ENCODE measurements around the gene CCDC3.
"Not testable (repeated sequence)": the region's sequence is repeated elsewhere in the genome, so short reads cannot be mapped to it uniquely, and the experiment has no call there.

Gene CCDC3

DNA sequence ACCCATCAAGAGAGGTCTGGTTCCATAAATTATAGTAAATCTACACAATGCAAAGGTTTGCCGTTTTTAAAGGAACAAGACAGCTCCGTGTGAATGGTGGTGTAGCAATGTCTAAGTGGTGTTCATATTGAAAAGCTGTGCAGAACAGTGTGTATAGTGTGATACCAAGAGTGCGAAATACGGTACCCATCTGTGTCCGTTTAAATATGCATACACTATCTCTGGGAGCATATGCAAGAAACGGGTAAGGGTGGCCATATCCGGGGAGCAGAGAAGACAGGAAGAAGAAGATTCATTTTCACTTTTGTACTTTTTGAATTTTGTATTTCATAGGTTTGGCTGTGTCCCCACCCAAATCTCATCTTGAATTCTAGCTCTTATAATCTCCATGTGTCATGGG lies 102.0 kb downstream of the CCDC3 start:
- no peak for DNase-seq
- intact Hi-C loops (cut with DNase I), result no loop called here

DNA sequence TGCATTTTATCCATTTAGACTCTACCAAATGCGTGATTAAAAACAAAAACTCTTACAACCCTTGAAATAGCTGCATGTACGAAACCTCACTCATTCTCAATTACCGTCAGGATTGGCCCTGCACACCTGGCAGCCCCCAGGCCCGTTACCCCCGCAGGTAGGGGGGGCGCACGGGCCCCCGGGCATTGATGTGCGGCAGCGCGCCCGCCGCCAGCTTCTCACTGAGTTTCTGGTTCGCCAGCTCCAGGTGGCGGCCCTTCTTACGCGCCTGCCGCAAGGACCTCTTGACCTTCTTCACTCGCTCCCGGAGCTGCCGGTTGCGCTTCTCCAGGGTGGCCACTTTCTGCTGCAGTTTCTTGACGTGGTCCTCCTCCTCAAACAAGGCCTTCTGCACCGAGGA lies 103.2 kb downstream of the CCDC3 start:
- intact Hi-C loops (cut with DNase I), result no loop called here
- DNase-seq, result no peak

DNA sequence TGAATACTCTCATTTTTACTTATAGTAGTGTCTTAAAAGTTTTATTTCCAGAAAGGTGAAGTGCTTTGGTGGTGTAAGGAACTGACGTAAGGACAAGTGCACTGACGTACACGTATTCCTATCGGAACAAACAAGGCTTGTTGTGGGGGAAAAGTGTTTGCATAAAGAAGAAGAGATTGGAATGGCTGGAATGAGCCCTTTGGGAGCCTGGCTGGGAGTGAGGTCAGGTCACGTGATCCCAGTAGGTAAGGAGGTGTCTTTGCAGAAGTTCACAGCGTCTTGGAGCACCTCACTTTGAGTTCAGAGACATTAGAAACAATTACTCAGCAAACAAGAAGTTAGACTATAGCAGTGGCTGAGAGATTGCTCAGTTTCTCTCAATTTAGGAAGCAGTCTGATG lies 104.2 kb downstream of the CCDC3 start:
- intact Hi-C loops (cut with DNase I), result no loop called here
- no peak for DNase-seq

DNA sequence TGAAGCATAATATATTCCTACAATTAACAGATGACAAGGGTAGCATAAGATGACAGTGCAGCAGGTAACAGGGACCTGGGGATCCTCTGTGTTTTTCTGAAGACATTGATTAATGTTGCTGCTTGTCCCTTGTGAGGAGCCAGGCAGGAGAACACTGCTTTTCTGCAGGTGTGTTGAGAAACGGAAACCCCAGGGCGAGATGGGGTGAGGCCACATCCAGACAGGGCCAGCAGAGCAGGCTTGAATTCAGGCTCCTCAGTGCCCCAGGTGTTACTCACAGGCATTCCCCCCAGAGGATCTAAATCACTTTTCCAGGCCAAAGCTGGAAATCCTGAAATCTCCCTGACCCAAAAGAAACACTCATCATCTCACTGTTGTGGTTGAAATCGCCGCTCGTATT lies 105.3 kb downstream of the CCDC3 start:
- no peak for DNase-seq
- intact Hi-C loops (cut with DNase I), result no loop called here

DNA sequence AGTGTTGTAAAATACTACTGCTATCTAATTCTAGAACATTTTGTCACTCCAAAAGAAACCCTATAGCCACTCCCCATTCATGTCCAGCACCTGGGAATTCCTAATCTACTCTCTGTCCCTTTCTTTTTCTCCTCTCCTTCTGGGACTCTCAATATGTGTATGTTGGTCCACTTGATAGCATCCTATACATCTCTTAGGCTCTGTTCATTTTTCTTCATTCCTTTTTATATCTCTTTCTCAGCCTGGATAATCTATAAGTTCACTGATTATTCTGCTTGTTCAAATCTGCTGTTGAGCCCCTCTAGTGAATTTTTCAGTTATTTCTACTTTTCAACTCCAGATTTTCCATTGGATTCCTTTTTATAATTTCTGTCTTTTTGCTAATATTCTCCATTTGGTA lies 108.6 kb downstream of the CCDC3 start:
- intact Hi-C loops (cut with DNase I), result no loop called here

DNA sequence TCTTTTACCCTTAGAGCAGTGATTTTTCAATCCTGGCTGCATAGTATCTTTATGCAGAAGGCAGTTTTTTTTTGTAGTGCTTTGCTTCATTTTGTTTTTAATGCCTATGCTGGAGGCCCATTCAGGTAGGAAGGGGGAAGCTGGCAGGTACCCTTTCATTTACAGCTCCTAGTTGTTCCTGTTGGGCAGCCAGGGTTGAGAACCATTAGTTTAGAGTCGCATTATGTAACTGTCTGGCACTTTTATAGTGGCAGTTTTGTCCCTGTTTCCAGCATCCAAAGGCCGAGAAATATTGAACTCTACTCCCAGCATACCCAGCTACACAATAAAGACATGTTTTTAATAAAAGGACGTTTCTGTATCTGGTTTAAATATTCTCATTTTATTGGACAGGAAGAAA lies 110.6 kb downstream of the CCDC3 start:
- no peak for DNase-seq
- intact Hi-C loops (cut with DNase I), result no loop called here

More for the DNA sequence above, 108.6 kb downstream of the CCDC3 start:
- DNase-seq, result no peak

DNA sequence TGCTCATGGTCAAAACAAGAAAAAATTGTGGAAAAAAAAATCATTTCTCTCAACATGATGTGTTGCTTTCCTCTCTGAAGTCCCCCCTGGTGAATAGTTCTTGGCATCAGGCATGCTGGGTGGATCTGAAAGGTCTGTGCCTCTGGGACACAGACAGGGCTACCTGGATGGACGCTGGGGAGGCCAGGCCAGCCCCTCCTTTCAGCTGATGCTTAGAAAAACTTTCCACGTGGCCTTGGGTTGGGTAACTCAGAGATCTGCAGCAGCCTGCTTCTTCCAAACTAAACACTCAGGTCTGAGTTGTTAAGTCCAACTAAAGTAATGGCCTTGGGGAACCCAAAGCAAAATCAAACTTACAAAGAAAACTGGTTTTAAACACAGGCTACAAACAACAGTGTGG lies 113.0 kb downstream of the CCDC3 start:
- intact Hi-C loops (cut with DNase I), result no loop called here
- DNase-seq, result no peak

DNA sequence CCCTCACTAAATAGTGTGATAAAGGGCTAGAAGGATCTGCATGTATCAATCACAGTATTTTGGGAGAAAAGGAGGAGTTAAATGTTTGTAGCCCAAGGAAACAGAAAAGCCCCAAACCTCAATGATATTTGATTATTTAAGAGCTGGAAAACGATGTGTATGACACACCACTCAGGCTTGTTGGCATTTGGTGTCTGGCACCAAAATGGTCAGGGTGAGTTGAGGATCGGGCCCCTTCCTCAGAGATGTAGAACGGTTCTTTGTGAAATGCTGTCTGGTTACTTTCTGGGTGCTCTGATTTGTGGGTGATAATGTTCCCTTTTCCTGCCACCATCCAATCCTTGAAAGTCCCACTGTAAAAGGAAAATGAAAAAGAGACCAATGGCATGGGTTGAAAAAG lies 113.7 kb downstream of the CCDC3 start:
- no peak for DNase-seq
- intact Hi-C loops (cut with DNase I), result no loop called here

DNA sequence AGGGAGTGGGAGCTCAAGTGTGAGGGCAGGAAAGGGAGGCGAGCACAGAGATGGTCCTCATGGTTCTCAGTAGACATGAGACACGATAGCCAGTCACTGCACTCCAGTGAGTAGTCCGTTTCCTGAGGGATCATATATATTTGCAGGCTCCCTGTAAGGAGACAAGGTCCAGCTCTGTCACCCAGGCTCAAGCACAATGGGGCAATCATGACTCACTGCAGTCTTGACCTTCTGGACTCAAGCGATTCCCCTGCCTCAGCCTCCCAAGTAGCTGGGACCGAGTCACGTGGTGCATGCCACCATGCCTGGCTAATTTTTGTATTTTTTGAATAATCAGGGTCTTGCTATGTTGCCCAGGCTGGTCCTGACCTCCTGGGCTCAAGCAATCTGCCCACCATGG lies 116.7 kb downstream of the CCDC3 start:
- DNase-seq, result no peak
- intact Hi-C loops (cut with DNase I), result no loop called here

DNA sequence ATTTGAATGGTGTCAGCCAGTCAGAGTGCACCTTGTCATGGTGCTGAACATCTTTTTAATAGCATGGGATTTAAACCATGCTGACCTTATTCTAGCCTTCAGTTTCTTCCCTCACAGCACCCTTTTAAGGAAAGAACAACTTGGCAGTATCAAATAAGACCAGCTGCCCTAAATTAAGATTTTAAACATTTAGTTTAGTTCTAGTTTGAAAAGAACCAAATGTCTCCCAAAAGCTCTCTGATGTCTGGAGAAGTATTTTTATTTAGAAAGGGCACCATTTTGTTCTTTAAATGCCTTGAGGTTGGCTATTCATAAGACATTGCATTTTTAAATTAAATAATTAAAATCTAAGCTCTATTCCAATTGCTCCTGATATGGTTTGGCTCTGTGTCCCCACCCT lies 121.1 kb downstream of the CCDC3 start:
- DNase-seq, result no peak
- intact Hi-C loops (cut with DNase I), result no loop called here

DNA sequence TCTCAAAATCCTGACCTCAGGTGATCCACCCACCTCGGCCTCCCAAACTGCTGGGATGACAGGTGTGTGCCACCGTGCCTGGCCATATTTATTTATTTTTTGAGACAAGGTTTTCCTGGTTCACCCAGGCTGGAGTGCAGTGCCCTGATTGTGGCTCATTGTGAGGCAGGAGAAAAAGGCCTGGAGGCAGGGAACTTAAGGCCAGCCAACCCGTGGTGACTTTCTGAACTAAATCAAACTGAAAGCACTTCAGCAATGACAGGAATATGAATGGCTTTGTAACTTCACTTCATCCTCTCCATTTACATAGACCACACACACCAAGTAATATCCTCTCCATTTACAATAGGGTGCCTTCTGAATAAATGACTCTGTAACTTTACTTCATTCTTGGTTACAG lies 124.4 kb downstream of the CCDC3 start:
- DNase-seq, result no peak
- intact Hi-C loops (cut with DNase I), result no loop called here

DNA sequence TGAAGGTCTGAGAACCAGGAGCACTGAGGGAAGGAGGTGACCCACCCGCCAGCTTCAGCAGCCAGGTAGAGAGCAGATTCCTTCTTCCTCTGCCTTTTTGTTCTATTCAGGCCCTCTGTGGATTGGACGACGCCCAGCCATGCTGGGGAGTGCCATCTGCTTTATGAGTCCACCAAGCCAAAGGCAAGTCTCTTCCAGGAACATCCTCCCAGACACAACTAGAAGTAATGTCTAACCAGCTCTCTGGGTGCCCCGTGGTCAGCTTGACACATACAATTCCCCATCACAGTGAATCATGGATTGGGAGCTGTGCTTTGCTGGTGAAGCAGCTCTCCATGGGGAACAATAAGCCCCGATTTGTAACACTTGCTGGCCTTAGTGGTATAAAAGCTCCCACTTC lies 125.2 kb downstream of the CCDC3 start:
- peak in 7 of 10 donors; percentile 25 to 92 (median 53) for DNase-seq
- intact Hi-C loops (cut with DNase I), result no loop called here

DNA sequence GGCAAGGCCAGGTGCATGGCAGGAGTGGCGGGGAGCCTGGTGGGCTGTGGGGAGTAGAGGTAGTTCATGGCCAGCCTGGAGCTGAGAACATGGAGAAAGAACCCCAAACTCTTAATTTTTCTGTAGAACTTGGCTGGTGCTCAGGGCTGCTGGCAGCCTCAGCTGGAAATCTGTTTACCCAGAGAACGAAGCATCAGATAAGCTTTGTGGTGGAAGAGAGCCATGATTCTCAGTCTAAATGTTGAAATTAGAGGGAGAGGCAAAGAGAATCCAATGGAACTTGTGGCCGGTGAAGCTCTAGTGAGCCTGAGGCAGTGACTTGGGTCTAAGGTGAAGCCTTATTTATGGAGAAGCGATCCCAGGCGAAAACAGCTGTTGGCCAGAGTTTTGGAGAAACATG lies 126.4 kb downstream of the CCDC3 start:
- intact Hi-C loops (cut with DNase I), result no loop called here
- peak in 1 of 10 donors; percentile 11 for DNase-seq

DNA sequence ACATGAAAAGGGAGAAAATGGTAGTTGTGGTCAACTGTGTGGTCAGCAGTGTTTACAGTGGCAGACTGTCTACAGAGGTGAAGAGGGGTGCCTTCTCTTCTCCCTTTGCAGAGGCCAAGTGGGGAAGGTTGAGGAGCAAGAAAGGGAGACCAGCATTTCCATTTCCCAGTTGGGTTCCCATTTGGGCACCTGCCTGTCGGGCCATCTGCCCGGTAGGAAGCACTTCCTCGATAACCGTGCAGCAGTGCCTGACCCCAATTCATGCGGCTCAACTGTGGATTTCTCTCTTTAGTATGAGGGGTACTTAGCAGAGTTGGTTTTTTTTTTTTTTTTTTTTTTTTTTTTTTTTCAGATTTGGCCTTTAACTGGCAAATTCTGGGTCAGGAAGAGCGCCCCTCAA lies 127.0 kb downstream of the CCDC3 start:
- intact Hi-C loops (cut with DNase I), result no loop called here
- DNase-seq, result no peak

DNA sequence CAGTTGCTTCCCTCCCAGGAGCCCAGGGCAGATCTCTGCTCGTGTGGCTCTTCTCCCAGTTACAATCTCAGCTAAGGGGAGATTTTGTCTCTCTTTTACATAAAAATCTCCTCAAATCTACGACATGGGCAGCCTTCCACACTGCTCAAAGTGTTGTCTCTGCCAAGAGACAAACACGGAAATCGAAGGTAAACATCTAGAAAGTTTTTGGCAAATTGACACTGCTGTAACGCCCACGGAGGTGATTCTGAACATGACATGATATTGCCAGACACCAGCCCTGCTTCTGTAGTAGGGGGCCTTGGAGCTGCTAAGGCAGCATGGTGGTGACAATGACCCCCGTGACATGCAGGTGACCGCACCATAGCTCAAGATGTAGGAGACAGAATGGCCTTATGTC lies 128.3 kb downstream of the CCDC3 start:
- no peak for DNase-seq
- intact Hi-C loops (cut with DNase I), result no loop called here

DNA sequence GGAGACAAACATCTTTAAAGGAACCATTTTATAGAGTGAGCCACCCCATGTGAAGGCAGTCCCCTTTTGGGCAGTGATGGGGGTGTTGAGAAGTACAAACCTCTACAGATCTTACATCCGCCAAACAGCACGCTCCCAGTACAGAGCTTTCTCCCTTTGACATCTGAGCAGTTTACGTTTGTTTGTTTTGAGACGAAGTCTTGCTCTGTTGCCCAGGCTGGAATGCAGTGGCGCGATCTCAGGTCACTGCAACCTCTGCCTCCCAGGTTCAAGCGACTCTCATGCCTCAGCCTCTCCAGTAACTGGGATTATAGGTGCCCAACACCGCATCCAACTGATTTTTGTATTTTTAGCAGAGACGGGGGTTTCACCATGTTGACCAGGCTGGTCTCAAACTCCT lies 128.9 kb downstream of the CCDC3 start:
- intact Hi-C loops (cut with DNase I), result no loop called here
- no peak for DNase-seq

DNA sequence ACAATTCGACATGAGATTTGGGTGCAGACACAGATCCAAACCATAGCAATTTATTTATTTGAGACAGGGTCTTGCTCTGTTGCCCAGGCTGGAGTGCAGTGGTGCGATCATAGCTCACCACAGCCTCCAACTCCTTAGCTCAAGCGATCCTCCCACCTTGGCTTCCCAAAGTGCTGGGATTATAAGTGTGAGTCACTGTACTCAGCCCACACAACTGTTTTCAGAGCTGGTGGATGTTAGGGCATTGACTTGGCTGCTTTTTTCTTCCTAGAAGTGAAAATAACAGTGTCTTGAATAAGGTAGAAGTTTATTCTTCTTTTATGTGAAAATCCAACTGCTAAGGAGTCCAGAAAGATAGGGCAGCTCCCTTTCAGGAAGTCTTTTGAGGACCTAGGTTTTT lies 132.1 kb downstream of the CCDC3 start:
- DNase-seq, result peak in 3 of 10 donors; percentile 16 to 87 (median 44)
- intact Hi-C loops (cut with DNase I), result no loop called here

DNA sequence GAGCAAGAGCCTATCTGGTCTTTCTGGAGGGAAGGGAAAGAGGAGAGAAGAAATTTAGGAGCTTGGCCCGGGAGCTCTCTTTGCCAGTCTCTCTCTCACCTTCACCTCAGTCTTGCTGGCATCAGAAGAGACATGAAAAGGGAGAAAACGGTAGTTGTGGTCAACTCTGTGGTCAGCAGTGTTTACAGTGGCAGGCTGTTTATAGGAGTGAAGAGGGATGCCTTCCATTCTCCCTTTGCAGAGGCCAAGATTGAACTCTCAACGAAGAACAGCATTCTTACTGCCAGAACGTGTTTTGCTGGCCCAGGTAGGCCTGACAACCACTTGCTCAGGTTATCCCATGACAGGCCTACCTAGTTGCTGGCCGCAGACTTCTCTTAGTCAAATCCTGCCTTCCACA lies 133.3 kb downstream of the CCDC3 start:
- intact Hi-C loops (cut with DNase I), result no loop called here
- no peak for DNase-seq

DNA sequence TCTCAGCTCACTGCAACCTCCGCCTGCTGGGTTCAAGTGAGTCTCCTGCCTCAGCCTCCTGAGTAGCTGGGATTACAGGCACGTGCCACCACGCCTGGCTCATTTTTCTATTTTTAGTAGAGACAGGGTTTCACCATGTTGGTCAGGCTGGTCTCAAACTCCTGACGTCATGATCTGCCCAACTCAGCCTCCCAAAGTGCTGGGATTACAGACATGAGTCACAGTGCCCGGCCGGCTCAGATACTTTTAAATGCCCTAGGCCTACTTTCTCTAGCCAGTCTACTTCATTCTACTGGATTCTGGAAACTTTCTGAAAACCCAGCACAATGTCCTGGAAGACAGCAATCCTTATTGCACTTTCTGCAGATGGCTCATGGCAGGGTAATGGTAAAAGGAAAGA lies 136.0 kb downstream of the CCDC3 start:
- DNase-seq; intact Hi-C loops (cut with DNase I): not testable (repeated sequence)

DNA sequence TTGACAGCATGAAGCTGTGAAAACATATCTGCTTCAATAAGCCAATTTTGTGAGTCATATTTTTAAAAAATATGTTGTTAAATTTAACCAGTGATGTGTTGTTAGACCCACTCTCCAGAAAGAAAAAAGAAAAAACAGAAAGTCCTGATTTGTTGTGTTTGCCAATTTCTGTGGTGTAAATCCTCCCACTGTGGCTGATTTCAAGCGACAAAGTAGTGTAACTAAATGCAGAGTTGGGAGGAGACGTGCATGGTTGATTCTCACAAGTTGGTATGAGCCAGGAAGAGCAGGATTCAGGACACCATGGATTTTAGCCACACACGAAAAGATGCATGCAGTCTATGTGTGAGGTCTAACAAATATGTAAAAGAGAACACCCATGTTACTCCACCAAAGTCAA lies 139.1 kb downstream of the CCDC3 start:
- intact Hi-C loops (cut with DNase I), result no loop called here
- DNase-seq, result no peak

DNA sequence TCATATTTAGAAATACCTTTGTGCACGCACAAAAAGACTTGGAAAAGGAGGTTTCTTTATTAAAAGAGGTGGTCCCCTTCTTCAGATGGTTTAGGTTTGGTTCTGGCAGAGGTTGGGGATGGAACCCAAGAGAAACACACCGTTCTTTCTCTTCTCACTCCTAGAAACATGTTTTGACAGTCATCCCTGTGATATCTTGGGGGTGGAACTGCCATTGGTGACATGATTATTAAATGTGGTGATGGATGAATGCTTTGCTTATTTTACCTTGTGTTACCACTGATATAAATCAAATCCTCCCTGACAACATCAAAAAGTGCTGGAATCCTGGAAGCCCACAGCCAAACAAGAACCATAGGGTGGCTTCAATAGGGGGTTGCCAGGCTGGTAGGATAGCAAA lies 146.5 kb downstream of the CCDC3 start:
- DNase-seq, result no peak
- intact Hi-C loops (cut with DNase I), result no loop called here

DNA sequence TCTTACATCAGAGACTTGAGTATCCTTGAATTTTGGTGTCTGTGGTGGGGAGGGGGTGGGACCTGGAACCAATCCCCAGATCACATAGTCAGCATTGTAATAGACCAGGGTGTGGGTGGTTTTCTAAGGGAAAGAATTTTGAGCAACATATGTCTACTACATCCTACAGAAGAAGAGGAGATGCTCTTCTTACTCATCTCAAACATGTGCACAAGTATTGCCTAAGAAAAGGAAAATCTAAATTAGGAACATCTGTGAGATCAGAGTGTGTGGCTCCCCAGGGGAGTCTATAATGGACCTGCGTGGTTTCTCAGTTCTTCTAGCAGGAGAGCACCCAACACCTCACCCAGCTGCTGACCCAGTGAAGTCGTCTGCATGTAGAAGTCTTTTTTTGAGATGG lies 148.8 kb downstream of the CCDC3 start:
- DNase-seq, result no peak
- intact Hi-C loops (cut with DNase I), result no loop called here

DNA sequence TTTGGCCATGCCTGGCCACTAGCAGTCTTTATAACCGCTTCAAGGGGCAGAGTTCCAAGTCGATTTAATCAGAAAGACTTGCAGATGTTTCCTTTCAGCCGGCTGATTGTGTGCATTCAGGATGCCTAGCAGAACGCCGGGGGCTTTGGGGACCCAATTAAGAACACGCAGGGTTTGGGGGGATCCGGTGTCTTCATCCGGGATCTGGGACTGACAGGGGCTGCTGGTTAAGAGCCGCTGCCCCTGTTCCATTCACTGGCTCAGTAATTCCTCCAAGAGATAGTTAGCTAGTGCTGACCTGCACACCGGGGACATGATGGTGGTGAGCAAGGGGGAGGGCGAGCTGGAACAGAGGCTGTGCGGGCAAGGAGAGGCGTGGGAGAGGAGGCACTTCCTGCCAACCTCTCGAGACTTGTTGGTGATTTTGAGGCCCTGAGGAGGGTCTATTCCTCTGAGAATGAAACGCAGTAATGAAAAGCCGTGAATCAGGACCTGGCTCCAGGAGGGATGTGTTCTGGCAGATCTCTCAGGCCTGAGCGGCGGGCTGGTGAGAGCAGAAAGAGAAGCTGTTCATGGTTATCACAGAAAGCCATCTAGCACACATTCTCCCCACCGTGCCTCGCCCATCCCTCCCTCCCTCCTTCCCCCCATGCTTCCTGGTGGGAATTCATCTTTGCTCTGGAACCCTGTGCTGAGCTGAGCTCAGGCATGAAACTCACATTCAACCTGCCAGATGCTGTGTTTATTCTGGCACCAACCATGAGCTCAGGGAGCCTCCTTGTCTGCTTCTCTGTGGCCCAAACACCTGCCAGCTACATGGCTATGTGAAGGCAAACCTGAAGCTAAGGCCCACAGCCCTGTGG lies 152.0 kb downstream of the CCDC3 start:
- intact Hi-C loops (cut with DNase I), result no loop called here
- no peak for DNase-seq

All from posterior cingulate gyrus (tissue), 11 donors.